Activated T-cell treated with anti-CD3 and anti-CD28 coated beads, Interleukin-2, amount 50 U/mL, for 72 hours (primary cell): ENCODE results near the gene TNNC2. TPM values are rescaled to one million over a fixed set of nuclear protein-coding genes. Genes with fewer than 3 reads are reported as not detected.

Source experiments
- ATAC-seq, 2 donors: fragments of 150-1000 bp; cut with Tn5 transposase; replicated peaks in 1 of 2; 2 replicates each; pipeline ENCODE4 v1.10.0; 2021; ENCODE audit warnings: moderate library complexity in 2 of 2, mild to moderate bottlenecking in 1 of 2
- DNase-seq, 2 donors: peaks; one replicate each; pipeline ENCODE4 v3.0.0; 2021 to 2022; ENCODE audit warnings: mixed read lengths in 1 of 2
- H3K27ac Mint-ChIP-seq: one replicate; pipeline ENCODE4 v1.8.0; 2022; ENCODE audit warnings: mild to moderate bottlenecking, moderate library complexity, mixed read lengths
- H3K27me3 Mint-ChIP-seq: one replicate; pipeline ENCODE4 v1.8.0; 2022; ENCODE audit warnings: low read depth, mixed read lengths
- H3K36me3 Mint-ChIP-seq, 2 donors: one replicate each; pipeline ENCODE4 v1.8.0; 2022; ENCODE audit warnings: mixed read lengths in 2 of 2, mild to moderate bottlenecking in 1 of 2; ENCODE audit not compliant: insufficient read depth in 2 of 2
- H3K4me1 Mint-ChIP-seq: one replicate; pipeline ENCODE4 v1.8.0; 2022; ENCODE audit warnings: low read depth, mixed read lengths
- H3K4me3 Mint-ChIP-seq, 2 donors: one replicate each; pipeline ENCODE4 v1.8.0; 2022; ENCODE audit warnings: mild to moderate bottlenecking in 2 of 2, mixed read lengths in 2 of 2, moderate library complexity in 2 of 2
- H3K9me3 Mint-ChIP-seq, 2 donors: one replicate each; pipeline ENCODE4 v1.8.0; 2022; ENCODE audit warnings: mixed read lengths in 2 of 2
- total RNA-seq, 2 donors: library from RNA; stranded (reverse); gene quantifications; one replicate each; pipeline ENCODE4 v1.2.3, GENCODE V29; 2022

The TNNC2 gene
- total RNA-seq, 2 donors from 2014 or later = 0.49 TPM; not detected in 1

GRCh38 chr20:45779011-45779915, 47.8 kb downstream of the TNNC2 start:
- H3K4me3 Mint-ChIP-seq = no peak overlapping the region
- no peaks in the 10 kb centered on the region for H3K36me3 Mint-ChIP-seq
- no peaks in the 10 kb centered on the region for H3K9me3 Mint-ChIP-seq
- H3K4me1 Mint-ChIP-seq = peaks cover 13% of the 10 kb centered on the region
- peaks cover 8% of the 10 kb centered on the region for H3K27me3 Mint-ChIP-seq
- DNase-seq = peak in 1 of 2 donors; percentile 19
- peak; percentile 55 to 57 for ATAC-seq
- no peak overlapping the region for H3K27ac Mint-ChIP-seq

DNA sequence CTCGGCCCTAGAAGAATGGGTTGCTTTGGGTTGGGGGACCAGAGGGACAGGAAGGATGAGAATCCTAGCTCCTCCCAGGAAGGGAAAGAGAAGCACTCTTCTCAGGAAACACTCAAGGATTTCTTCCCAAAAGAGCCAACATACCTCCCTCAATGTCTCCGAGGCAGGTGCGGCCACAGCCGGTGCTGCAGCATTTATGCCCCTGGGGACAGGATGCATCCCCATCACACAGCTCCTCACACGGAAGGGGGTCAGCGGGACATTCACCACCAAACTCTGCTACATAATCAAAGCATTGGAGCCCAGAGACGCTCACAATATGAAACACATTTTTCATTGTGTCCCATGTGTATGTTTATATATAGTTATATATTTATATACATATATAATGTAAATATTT, 50.2 kb downstream of the TNNC2 start:
- Mint-ChIP-seq H3K4me1 (peaks cover 5% of the 10 kb centered on the region), H3K4me3 (no peak overlapping the region), H3K36me3 (no peaks in the 10 kb centered on the region), H3K27me3 (peaks cover 14% of the 10 kb centered on the region), H3K9me3 (no peaks in the 10 kb centered on the region), H3K27ac (no peak overlapping the region)
- ATAC-seq = no peak
- DNase-seq = no peak

- peaks cover 5% of the 10 kb centered on the region for H3K4me1 Mint-ChIP-seq
- DNase-seq (no peak), ATAC-seq (no peak)
- H3K27me3 Mint-ChIP-seq = peaks cover 14% of the 10 kb centered on the region
- no peak overlapping the region for H3K27ac Mint-ChIP-seq
- H3K4me3 Mint-ChIP-seq = no peak overlapping the region
- H3K36me3 Mint-ChIP-seq = no peaks in the 10 kb centered on the region
- no peaks in the 10 kb centered on the region for H3K9me3 Mint-ChIP-seq
Measured at GRCh38 chr20:45775411-45775810, 51.7 kb downstream of the TNNC2 start.

DNA sequence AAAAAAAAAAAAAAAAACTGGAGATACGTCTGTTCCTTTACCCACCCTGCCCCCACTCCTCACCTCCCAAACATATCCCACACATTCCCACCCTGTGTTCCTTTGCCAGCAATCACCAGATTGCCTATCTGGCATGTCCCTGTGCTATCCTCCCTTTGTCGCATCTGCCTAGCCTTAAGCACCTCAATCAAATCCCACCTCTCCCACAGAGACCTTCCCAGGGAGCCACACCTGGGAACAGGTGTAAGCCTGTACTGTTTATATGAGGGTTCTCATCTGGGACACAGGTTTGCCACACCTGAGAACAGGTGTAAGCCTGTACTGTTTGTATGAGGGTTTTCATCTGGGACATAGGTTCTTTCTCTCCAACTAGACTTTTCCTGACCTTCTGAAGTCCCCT, 52.2 kb downstream of the TNNC2 start:
- DNase-seq (no peak), ATAC-seq (no peak)
- H3K27ac Mint-ChIP-seq = no peak overlapping the region
- H3K36me3 Mint-ChIP-seq = no peaks in the 10 kb centered on the region
- H3K4me1 Mint-ChIP-seq = peaks cover 5% of the 10 kb centered on the region
- no peaks in the 10 kb centered on the region for H3K9me3 Mint-ChIP-seq
- H3K4me3 Mint-ChIP-seq = no peak overlapping the region
- peaks cover 14% of the 10 kb centered on the region for H3K27me3 Mint-ChIP-seq

Other genes with a start within 250 kb of the TNNC2 start
- not detected for gene WFDC8, start 248.0 kb downstream of the TNNC2 start, total RNA-seq
- not detected for gene WFDC10A, start 197.6 kb downstream of the TNNC2 start, total RNA-seq
- not detected for gene WFDC9, start 196.0 kb downstream of the TNNC2 start, total RNA-seq
- not detected for gene WFDC11, start 157.1 kb downstream of the TNNC2 start, total RNA-seq
- not detected for gene WFDC13, start 125.3 kb downstream of the TNNC2 start, total RNA-seq
- gene WFDC10B, start 122.3 kb downstream of the TNNC2 start, total RNA-seq = not detected
- not detected for gene SPINT4, start 105.0 kb downstream of the TNNC2 start, total RNA-seq
- gene WFDC3, start 35.4 kb downstream of the TNNC2 start, total RNA-seq = under 1 TPM in 1 of 2 donors, not detected in 1; 0.67 TPM
- gene DNTTIP1, start 35.4 kb downstream of the TNNC2 start, total RNA-seq = 10 to 100 TPM; 35.0 to 36.3 TPM
- 100 to 1,000 TPM; 171 to 197 TPM for gene UBE2C, start 14.7 kb downstream of the TNNC2 start, total RNA-seq
- gene SNX21, start 6.5 kb upstream of the TNNC2 start, total RNA-seq = 1 to 10 TPM; 1.8 to 2.4 TPM
- gene ACOT8, start 30.1 kb upstream of the TNNC2 start, total RNA-seq = 10 to 100 TPM; 27.9 to 34.3 TPM
- 1 to 10 TPM; 6.5 to 6.7 TPM for gene ZSWIM3, start 30.3 kb upstream of the TNNC2 start, total RNA-seq
- 10 to 100 TPM; 11.4 to 13.9 TPM for gene ZSWIM1, start 53.9 kb upstream of the TNNC2 start, total RNA-seq
- gene SPATA25, start 60.3 kb upstream of the TNNC2 start, total RNA-seq = under 1 TPM; 0.46 to 0.90 TPM
- gene NEURL2, start 63.9 kb upstream of the TNNC2 start, total RNA-seq = 1 to 10 TPM; 2.1 to 3.2 TPM
- 10 to 100 TPM; 37.0 to 59.1 TPM for gene CTSA, start 64.0 kb upstream of the TNNC2 start, total RNA-seq
- gene PLTP, start 84.8 kb upstream of the TNNC2 start, total RNA-seq = 10 to 100 TPM in 1 of 2 donors, 1 to 10 TPM in 1; 8.9 to 18.0 TPM
- gene PCIF1, start 107.4 kb upstream of the TNNC2 start, total RNA-seq = 10 to 100 TPM; 38.7 to 42.0 TPM
- 10 to 100 TPM; 28.4 to 29.8 TPM for gene ZNF335, start 144.9 kb upstream of the TNNC2 start, total RNA-seq
- gene MMP9, start 181.6 kb upstream of the TNNC2 start, total RNA-seq = under 1 TPM in 1 of 2 donors, not detected in 1; 0.14 TPM
- gene SLC12A5, start 201.9 kb upstream of the TNNC2 start, total RNA-seq = 1 to 10 TPM; 1.2 to 3.2 TPM